ENCODE results near the gene NKX2-4.

Gene NKX2-4

GRCh38 chr20:21361266-21361665 is 36.1 kb downstream of the NKX2-4 start:
- H3K9me3 ChIP-seq (ENCODE audit: low read length) = no peaks in the 10 kb centered on the region
- H3K9ac ChIP-seq (ENCODE audit: low read length) = no peak overlapping the region
- TF ChIP-seq EZH2 (IDR thresholded peaks at IDR 0.05; ENCODE audit: borderline replicate concordance, low read length) (no peak), CTCF (IDR thresholded peaks at IDR 0.05; ENCODE audit: low read length) (no peak)
- H3K4me2 ChIP-seq (ENCODE audit: low read length) = no peak overlapping the region
- H3K4me3 ChIP-seq (ENCODE audit: low read depth, low read length, poor library complexity, severe bottlenecking) = no peak overlapping the region
- no peaks in the 10 kb centered on the region for H3F3A ChIP-seq (ENCODE audit: insufficient read depth, low read length)
- peaks cover 72% of the 10 kb centered on the region for H3K36me3 ChIP-seq (ENCODE audit: insufficient read depth, low read length)
- no peaks in the 10 kb centered on the region for H3K4me1 ChIP-seq (ENCODE audit: insufficient read depth, low read length, severe bottlenecking)
- H3K27me3 ChIP-seq (ENCODE audit: insufficient read depth, low read length) = no peaks in the 10 kb centered on the region
- H3K79me2 ChIP-seq (ENCODE audit: insufficient read depth, low read length) = no peaks in the 10 kb centered on the region
- no peak overlapping the region for H2AFZ ChIP-seq (ENCODE audit: low read length)
- H3K9me2 ChIP-seq (ENCODE audit: low read depth, low read length) = no peaks in the 10 kb centered on the region
- no peak overlapping the region for H3K27ac ChIP-seq (ENCODE audit: low read depth, low read length, poor library complexity, severe bottlenecking)
- H4K20me1 ChIP-seq (ENCODE audit: insufficient read depth, low read length) = no peaks in the 10 kb centered on the region

DNA sequence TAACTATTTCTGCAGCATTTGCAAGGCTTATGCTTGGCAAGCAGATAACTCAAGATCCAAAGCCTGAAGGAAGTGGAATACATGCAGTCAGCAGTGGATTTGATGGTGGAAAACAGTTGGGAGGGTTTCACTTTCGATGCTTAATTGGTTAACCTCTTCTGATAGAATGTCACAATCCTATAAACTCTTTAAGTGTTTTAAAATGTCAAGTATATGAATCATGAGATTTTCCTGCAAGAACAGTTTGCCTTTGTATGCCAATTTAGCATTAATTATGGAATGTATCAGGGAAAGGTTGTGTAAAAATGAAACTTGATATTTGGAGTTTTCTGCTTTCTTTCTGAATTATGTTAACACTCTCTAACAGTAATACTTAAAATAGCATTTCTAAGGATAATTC is 36.6 kb downstream of the NKX2-4 start:
- H3K4me1 ChIP-seq (ENCODE audit: insufficient read depth, low read length, severe bottlenecking) = no peaks in the 10 kb centered on the region
- H2AFZ ChIP-seq (ENCODE audit: low read length) = no peak overlapping the region
- no peaks in the 10 kb centered on the region for H4K20me1 ChIP-seq (ENCODE audit: insufficient read depth, low read length)
- H3K4me3 ChIP-seq (ENCODE audit: low read depth, low read length, poor library complexity, severe bottlenecking) = no peak overlapping the region
- H3K79me2 ChIP-seq (ENCODE audit: insufficient read depth, low read length) = no peaks in the 10 kb centered on the region
- H3K27me3 ChIP-seq (ENCODE audit: insufficient read depth, low read length) = no peaks in the 10 kb centered on the region
- TF ChIP-seq CTCF (IDR thresholded peaks at IDR 0.05; ENCODE audit: low read length) = no peak
- TF ChIP-seq EZH2 (IDR thresholded peaks at IDR 0.05; ENCODE audit: borderline replicate concordance, low read length) = no peak
- no peaks in the 10 kb centered on the region for H3K9me3 ChIP-seq (ENCODE audit: low read length)
- H3K9ac ChIP-seq (ENCODE audit: low read length) = no peak overlapping the region
- H3K27ac ChIP-seq (ENCODE audit: low read depth, low read length, poor library complexity, severe bottlenecking) = no peak overlapping the region
- no peak overlapping the region for H3K4me2 ChIP-seq (ENCODE audit: low read length)
- peaks cover 74% of the 10 kb centered on the region for H3K36me3 ChIP-seq (ENCODE audit: insufficient read depth, low read length)
- no peaks in the 10 kb centered on the region for H3K9me2 ChIP-seq (ENCODE audit: low read depth, low read length)
- no peaks in the 10 kb centered on the region for H3F3A ChIP-seq (ENCODE audit: insufficient read depth, low read length)

- Histone ChIP-seq H4K20me1 (ENCODE audit: insufficient read depth, low read length) (no peaks in the 10 kb centered on the region), H3K9me2 (ENCODE audit: low read depth, low read length) (no peaks in the 10 kb centered on the region), H3K36me3 (ENCODE audit: insufficient read depth, low read length) (peaks cover 78% of the 10 kb centered on the region), H2AFZ (ENCODE audit: low read length) (no peak overlapping the region), H3K27ac (ENCODE audit: low read depth, low read length, poor library complexity, severe bottlenecking) (no peak overlapping the region), H3K9me3 (ENCODE audit: low read length) (no peaks in the 10 kb centered on the region), H3K4me3 (ENCODE audit: low read depth, low read length, poor library complexity, severe bottlenecking) (no peak overlapping the region), H3K4me1 (ENCODE audit: insufficient read depth, low read length, severe bottlenecking) (no peaks in the 10 kb centered on the region), H3K27me3 (ENCODE audit: insufficient read depth, low read length) (no peaks in the 10 kb centered on the region), H3F3A (ENCODE audit: insufficient read depth, low read length) (peaks cover 5% of the 10 kb centered on the region; the same call in 1 of the 2 replicates), H3K4me2 (ENCODE audit: low read length) (no peak overlapping the region), H3K79me2 (ENCODE audit: insufficient read depth, low read length) (no peaks in the 10 kb centered on the region), H3K9ac (ENCODE audit: low read length) (no peak overlapping the region)
- TF ChIP-seq CTCF (IDR thresholded peaks at IDR 0.05; ENCODE audit: low read length) (no peak), EZH2 (IDR thresholded peaks at IDR 0.05; ENCODE audit: borderline replicate concordance, low read length) (no peak)
Measured at GRCh38 chr20:21358737-21359136, 38.6 kb downstream of the NKX2-4 start.
